Neural crest cell (in vitro differentiated cells): ENCODE data around the gene SRPK2. TPM values are rescaled to one million over a fixed set of nuclear protein-coding genes. Genes with fewer than 3 reads are reported as not detected.

ENCODE experiments used
- DNase-seq: peaks from one replicate; pipeline ENCODE4 v3.0.0; 2021; ENCODE audit warnings: low read depth, mixed read lengths, low spot score
- H3K27ac Mint-ChIP-seq: one replicate; pipeline ENCODE4 v1.8.0; 2021; ENCODE audit warnings: mild to moderate bottlenecking, mixed read lengths; ENCODE audit not compliant: unreplicated experiment
- H3K27me3 Mint-ChIP-seq: 2 replicates; pipeline ENCODE4 v1.8.0; 2021; ENCODE audit warnings: low read depth, mild to moderate bottlenecking, mixed read lengths
- H3K36me3 Mint-ChIP-seq: 2 replicates; pipeline ENCODE4 v1.8.0; 2021; ENCODE audit warnings: low read depth, mild to moderate bottlenecking, mixed read lengths
- H3K4me1 Mint-ChIP-seq: 2 replicates; pipeline ENCODE4 v1.8.0; 2021; ENCODE audit warnings: mixed read lengths
- H3K4me3 Mint-ChIP-seq: one replicate; pipeline ENCODE4 v1.8.0; 2021; ENCODE audit warnings: mild to moderate bottlenecking, mixed read lengths
- H3K9me3 Mint-ChIP-seq: 2 replicates; pipeline ENCODE4 v1.8.0; 2021; ENCODE audit warnings: mixed read lengths
- total RNA-seq: library from RNA; stranded (reverse); gene quantifications from 2 replicates; pipeline ENCODE4 v1.2.1, GENCODE V29; 2021
- TF ChIP-seq, protein P1 (sequence below): fragments of 200-600 bp; sonication (generic); conservative IDR thresholded peaks from 2 replicates; pipeline ENCODE4 v1.5.0; 2021; ENCODE audit warnings: antibody characterized with exemption, mild to moderate bottlenecking

Gene SRPK2
- total RNA-seq, 1 donor from 2014 or later: 44.6 TPM

DNA sequence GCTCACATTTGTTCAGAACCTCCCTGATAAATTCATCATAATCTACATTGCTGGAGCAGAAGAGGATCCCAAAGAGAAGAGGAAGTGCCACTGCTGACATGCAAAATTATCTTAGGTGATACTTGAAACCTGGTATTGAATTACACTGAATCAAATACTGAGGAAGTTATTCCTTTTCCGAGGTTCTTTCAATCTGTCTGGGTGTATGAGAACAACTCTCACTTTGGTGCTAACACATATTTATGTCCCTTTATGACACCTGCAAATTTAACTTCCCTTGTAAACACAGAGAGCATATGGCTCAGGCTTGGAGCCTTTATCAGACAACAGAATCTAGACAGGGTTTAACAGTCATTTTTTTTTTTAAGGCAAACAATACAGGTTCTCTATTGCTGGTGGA, 131.4 kb downstream of the SRPK2 start:
- Mint-ChIP-seq H3K4me3 (no peak overlapping the region), H3K9me3 (no peaks in the 10 kb centered on the region), H3K4me1 (peaks cover 23% of the 10 kb centered on the region), H3K27ac (no peak overlapping the region), H3K27me3 (no peaks in the 10 kb centered on the region), H3K36me3 (peaks cover 18% of the 10 kb centered on the region)
- DNase-seq: no peak
- TF ChIP-seq, protein P1, sequence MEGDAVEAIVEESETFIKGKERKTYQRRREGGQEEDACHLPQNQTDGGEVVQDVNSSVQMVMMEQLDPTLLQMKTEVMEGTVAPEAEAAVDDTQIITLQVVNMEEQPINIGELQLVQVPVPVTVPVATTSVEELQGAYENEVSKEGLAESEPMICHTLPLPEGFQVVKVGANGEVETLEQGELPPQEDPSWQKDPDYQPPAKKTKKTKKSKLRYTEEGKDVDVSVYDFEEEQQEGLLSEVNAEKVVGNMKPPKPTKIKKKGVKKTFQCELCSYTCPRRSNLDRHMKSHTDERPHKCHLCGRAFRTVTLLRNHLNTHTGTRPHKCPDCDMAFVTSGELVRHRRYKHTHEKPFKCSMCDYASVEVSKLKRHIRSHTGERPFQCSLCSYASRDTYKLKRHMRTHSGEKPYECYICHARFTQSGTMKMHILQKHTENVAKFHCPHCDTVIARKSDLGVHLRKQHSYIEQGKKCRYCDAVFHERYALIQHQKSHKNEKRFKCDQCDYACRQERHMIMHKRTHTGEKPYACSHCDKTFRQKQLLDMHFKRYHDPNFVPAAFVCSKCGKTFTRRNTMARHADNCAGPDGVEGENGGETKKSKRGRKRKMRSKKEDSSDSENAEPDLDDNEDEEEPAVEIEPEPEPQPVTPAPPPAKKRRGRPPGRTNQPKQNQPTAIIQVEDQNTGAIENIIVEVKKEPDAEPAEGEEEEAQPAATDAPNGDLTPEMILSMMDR: no peak

DNA sequence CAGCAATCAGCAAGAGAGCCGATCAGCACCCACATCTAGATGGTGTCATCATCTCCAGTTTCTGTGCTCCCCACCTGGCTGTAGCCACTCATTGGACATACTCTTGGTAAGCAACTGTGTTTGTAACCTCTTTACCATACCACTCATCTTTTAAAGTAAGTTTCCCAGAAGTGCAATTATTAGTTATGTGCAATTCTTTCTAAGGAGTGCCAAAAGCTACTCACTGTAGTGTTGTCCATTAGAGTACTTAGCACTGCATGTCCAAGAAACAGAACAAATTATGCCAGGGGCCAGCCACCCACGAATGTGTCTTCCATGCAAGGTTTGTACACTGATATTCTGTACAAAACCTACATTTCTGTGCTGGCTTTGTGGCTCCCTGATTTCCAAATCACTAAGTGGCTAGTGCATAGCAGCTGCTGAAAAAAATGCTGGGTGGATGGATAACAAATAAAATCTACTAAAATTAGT, 131.9 kb downstream of the SRPK2 start:
- peaks cover 18% of the 10 kb centered on the region for H3K36me3 Mint-ChIP-seq
- no peaks in the 10 kb centered on the region for H3K9me3 Mint-ChIP-seq
- TF ChIP-seq, protein P1: no peak
- H3K4me3 Mint-ChIP-seq: no peak overlapping the region
- no peak overlapping the region for H3K27ac Mint-ChIP-seq
- no peaks in the 10 kb centered on the region for H3K27me3 Mint-ChIP-seq
- peaks cover 22% of the 10 kb centered on the region for H3K4me1 Mint-ChIP-seq
- DNase-seq: no peak

DNA sequence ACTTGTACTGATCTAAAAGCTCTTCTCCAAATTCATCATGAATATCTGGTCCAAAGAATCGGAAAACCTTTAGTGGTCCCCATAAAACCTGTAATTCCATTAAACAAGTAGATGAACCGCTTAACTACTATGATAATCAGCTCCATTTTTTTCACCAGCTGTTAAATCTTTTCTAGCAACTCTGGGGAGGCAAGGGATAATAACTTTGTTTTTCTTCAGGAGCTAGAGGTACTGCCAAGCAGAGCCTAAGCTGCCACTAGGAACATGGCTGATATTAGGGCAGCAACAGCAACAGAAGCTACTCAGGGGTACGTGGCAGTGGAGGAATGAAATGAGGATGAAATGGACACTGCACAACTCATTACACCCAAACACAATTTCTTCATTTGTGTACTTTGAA, 138.0 kb downstream of the SRPK2 start:
- no peaks in the 10 kb centered on the region for H3K36me3 Mint-ChIP-seq
- H3K4me3 Mint-ChIP-seq: no peak overlapping the region
- no peak for DNase-seq
- no peaks in the 10 kb centered on the region for H3K9me3 Mint-ChIP-seq
- no peak overlapping the region for H3K27ac Mint-ChIP-seq
- no peaks in the 10 kb centered on the region for H3K27me3 Mint-ChIP-seq
- TF ChIP-seq, protein P1: no peak
- peaks cover 25% of the 10 kb centered on the region for H3K4me1 Mint-ChIP-seq

DNA sequence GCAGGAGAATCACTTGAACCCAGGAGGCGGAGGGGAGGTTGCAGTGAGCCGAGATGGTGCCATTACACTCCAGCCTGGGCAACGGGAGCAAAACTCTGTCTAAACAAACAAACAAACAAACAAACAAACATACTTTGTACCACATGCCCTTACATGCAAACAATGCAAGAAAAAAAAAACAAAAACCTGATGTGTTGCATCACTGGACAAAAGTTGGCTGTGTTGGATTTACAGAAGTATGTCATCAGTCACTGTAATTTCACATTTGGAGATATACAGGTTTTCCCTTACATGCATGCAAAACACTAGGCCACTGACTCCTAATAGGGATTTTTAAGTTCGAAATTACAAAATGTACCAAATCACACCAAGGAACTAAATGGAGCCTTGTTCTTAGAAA, 138.5 kb downstream of the SRPK2 start:
- Mint-ChIP-seq H3K27ac (no peak overlapping the region), H3K27me3 (no peaks in the 10 kb centered on the region), H3K4me3 (no peak overlapping the region), H3K36me3 (no peaks in the 10 kb centered on the region), H3K9me3 (no peaks in the 10 kb centered on the region), H3K4me1 (peaks cover 25% of the 10 kb centered on the region)
- DNase-seq: no peak
- TF ChIP-seq, protein P1: no peak

DNA sequence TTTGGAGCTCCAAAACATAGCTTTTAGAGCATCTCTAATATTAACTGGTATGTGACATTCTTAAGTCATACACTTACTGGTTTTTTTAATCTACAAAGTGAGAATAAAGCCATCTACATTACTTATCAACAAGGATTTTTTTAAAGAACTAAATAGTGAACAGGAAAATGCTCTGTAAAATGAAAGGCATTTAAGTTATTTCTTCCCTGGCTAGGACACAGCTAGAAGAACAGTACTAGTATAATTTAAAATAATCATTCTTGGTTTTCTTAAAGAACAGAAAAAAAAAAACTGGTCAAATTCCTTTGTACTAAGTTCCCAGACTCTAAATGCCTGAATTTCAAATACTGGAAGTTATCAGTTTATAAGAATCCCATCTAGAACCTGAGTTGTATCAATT, 139.5 kb downstream of the SRPK2 start:
- H3K9me3 Mint-ChIP-seq: no peaks in the 10 kb centered on the region
- no peak for DNase-seq
- no peaks in the 10 kb centered on the region for H3K27me3 Mint-ChIP-seq
- no peak overlapping the region for H3K4me3 Mint-ChIP-seq
- H3K36me3 Mint-ChIP-seq: no peaks in the 10 kb centered on the region
- no peak overlapping the region for H3K27ac Mint-ChIP-seq
- H3K4me1 Mint-ChIP-seq: peaks cover 25% of the 10 kb centered on the region
- TF ChIP-seq, protein P1: no peak

DNA sequence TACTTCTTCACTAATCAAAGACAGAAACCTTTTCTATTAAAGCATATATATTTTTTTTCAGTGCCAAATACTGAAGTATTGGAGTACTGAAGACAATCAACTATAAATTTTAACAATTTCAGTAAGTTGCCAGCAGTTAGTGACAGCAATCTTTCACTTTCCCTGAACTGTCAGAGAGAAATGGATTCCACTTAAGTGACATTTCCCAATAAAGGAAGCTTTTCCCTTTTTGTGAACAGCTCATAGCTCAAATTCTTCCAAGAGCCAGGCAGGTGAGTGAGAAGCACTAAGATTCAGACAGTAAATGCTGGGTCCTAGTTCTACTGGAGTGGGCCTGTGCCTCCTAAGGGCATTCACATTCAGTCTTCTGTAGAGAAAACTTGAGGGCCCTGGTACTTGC, 142.0 kb downstream of the SRPK2 start:
- H3K27ac Mint-ChIP-seq: no peak overlapping the region
- H3K9me3 Mint-ChIP-seq: no peaks in the 10 kb centered on the region
- H3K36me3 Mint-ChIP-seq: no peaks in the 10 kb centered on the region
- peaks cover 18% of the 10 kb centered on the region for H3K4me1 Mint-ChIP-seq
- DNase-seq: no peak
- TF ChIP-seq, protein P1: no peak
- H3K27me3 Mint-ChIP-seq: no peaks in the 10 kb centered on the region
- H3K4me3 Mint-ChIP-seq: no peak overlapping the region
